GM21786 (cell line): ENCODE results near the gene SLC66A2.

Experiments
- ATAC-seq: cut with Tn5 transposase; IDR thresholded peaks from one replicate; pipeline ENCODE4 v1.9.1; 2021; ENCODE audit not compliant: unreplicated experiment

The SLC66A2 gene

DNA sequence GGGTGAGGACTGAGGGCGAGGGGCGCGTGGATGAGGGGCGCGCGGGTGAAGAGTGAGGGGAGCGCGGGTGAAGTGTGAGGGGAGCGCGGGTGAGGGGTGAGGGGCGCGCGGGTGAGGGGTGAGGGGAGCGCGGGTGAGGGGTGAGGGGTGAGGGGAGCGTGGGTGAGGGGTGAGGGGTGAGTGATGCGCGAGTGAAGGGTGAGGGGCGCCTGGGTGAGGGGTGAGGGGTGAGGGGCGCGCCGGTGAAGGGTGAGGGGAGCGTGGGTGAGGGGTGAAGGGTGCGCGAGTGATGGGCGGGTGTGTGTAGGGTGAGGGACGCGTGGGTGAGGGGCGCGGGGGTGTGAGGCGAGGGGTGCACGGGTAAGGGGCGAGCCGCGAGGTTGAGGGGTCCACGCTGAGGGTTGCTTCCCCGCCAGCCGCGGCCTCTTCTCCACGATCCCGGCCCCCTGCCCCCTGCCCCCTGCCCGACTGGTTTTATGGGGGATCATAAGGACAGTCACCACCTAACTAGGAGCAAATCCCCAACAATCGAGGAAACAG is 1.1 kb upstream of the SLC66A2 start:
- no peak for ATAC-seq

DNA sequence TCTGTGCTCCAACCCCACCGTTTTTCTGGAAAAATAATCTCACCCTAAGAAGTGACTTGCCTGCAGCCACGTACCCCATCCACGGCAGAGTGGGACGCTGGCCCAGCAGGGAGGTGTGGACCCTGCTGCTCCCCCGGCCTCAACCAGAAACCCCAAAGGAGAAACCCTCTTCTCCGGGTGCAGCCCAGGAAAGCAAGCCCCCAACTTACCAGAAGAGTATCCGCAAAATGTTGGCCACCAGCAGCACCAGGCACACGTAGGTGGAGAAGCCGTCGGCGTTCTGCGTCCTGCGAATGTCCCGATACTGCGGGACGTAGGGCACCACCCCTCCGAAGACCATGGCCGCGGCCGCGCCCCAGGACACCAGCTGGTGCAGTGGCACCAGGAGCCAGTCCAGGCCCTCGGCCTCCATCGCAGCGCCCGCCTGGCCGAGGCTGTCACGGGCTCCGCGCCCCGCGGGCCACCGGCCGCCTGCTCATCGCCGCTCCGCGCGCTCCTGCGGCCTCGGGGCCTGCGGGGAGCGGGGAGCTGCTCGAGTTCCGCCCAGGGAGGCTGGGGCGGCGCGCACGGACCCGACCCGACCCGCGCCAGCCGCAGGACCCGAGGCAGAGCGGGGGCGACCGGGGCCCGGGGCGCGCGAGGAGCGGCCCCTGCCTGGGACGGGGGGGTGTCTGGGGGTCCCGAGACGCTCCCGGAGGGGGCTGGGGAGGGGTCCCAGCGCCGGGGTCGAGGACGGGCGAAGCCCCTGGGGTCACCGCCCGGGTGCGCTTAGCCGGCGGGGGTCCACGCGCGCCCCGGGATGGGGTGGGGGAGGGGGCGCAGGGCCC is 725 bp downstream of the SLC66A2 start:
- no peak for ATAC-seq

- no peak for ATAC-seq
Measured at GRCh38 chr18:79949697-79950487, 1.6 kb downstream of the SLC66A2 start.

DNA sequence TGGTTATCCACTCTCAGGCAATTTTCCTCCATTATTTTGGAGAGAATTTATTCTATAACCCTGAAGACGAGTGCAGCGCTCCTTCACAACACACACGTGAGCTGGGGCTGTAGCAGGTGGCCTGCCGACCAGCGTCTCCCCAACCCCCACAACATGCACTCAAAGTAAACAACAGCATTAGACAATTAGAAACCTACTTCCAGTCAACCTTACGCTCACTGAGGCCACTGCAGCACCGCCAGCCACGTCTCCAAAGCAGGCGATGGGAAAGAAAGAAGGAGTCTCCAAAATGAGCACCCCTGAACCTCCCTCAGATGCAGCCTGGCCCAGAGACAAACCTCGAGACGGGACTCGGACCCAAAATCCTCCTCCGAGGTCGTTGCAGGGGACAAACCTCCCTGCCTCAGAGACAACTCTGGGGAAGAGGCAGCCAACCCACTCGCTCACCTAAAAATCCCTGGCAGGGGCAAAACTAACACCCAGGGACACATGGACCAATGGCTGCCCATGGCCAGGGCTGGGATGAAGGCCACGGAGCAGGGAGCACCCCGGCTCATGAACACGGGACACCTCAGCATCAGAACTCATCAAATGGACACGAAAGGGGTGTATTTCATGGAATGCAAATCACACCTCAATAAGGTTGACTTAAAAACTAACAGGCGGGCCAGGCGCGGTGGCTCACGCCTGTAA is 2.6 kb downstream of the SLC66A2 start:
- ATAC-seq: no peak

DNA sequence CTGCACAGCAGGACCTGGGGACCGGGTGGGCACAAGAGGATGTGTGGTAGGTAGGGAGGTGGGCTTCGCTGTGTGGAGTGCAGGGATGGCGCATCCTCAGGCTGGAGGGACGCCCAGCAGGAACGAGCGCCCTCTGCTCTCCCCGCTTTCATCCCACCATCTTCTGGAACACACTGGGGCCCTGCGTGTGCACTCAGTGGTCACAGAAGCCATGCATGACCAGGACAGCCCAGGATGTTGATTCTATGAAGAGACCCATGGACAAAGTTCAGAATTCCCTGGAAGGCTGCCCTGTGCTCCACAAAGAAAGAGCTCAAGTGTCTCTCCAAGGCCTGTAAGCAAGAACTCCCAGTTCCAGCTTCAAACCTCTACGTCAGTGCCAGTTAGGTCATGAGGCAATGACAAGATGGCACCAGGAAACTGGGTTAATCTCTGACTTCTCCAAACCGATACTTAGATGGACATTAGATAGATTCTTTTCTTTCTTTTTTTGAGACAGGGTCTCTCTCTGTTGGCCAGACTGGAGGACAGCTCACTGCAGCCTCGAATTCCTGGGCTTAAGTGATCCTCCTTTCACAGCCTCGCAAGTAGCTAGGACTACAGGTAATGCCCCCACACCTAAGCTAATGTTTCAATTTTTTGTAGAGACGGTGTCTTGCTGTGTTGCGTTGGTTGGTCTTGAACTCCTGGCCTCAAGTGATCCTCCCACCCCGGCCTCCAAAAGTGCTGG is 3.4 kb downstream of the SLC66A2 start:
- ATAC-seq: no peak

- ATAC-seq: no peak
Measured at GRCh38 chr18:79947054-79947755, 4.2 kb downstream of the SLC66A2 start.

DNA sequence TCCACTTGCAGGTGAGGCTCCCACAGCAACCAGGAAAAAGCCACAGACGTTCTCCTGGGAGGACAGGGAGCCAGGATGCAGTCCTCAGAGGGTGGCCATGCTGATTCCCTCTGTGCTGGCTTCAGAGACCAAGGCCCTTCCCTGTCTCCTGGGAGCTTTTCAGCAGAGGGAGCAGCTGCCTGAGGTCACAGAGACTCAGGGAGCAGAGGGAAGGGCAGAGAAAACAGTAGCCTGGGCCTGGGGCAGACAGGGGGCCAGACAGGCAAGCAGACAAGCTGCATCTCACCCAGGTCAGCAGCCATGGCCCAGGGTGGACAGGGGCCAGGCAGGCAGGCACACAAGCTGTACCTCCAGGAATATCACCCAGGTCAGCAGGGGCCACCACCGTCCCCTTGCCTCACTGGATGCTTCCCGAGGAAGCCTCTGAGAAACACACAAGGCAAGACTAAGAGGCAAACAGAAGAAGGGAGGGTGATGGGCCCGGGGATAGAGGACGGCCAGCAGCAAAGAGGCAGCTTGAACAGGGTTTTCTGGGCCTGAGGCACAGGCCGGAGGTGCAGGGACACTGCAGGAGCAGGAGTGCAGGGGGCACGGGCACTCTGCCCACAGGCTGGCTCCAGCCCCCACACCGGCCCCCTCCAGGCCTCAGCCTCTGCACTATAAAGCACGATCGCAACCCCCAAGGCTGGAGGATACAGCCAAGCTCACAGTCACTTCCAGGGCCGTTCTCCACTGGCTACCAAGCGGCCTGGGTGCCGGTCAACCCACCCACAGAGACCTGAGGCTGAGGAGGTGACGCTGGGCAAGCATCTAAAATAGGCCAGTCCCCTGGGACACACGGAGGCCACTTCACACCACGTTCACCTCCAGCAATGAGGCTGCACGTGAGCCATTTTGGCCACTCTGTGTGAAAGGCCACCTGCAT is 6.1 kb downstream of the SLC66A2 start:
- ATAC-seq: no peak

DNA sequence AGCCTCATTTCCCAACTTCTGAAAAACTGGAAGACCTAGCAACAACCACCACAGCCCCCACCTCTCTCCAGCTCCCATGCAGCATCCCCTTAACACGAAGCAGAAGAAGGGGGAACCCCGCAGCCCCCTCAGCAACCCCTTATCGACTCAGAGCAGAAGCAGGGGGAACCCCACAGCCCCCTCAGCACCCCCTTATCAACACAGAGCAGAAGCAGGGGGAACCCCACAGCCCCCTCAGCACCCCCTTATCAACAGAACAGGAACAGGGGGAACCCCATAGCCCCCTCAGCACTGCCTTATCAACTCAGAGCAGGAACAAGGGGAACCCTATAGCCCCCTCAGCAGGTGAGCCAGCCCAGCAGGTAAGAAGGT is 6.7 kb downstream of the SLC66A2 start:
- ATAC-seq: no peak

- peak; percentile 60 for ATAC-seq
Measured at GRCh38 chr18:79944126-79944731, 7.2 kb downstream of the SLC66A2 start.

- no peak for ATAC-seq
Measured at GRCh38 chr18:79943608-79944125, 7.8 kb downstream of the SLC66A2 start.

DNA sequence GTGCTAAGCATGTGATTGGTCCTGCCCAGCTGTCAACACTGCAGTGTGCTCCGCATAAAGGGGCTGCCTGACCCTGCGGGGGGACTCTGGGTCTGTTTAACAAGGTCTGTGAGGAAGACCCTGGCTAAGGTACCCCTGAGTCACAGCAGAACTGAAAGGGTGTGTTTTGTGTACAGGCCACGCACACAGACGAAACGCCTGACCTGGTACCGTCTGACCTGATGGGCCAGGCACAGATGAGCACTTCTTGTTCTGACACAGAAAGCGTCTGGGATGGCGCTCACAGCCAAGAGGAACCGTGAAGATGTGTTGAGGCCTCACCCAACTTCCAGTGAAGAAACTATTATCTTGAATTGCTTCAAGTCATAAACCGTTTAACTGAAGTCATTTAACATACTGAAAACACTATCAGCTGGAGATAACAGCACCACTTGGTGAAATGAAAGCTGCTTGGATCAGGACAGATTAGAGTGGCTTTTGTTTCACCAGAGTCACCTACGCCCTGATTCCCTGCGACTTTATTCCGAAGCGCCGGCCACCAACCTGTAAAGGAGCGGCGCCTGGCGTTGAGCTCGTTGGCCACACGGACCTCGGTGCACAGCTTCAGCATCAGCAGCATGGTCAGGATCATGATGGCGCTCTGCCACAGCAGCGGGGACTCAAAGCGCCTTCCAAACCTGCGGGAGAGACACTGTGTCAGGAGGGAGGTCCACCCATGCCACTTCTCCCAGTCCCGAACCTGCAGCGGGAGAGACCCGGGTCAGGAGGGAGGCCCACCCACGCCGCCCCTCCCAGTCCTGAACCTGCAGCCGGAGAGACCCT is 8.5 kb downstream of the SLC66A2 start:
- ATAC-seq: no peak

DNA sequence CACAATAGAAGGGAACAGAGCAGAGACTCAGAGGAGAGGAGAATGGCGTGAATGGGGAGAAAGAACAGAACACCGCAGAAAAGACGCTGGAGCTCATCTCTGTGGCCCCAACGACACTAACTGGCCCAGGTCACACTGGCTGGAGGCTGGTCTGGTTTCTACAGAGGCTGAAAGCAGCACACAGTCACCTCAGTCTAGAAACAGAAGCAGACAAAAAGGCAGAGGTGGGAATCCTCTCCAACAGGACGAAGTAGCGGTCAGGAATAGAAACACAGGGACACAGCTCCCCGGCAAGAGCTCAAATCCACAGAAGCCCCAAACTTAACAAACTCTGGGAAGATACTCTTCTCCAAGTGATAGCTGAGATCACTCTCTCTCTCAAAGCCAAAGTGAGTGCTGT is 9.2 kb downstream of the SLC66A2 start:
- ATAC-seq: no peak

DNA sequence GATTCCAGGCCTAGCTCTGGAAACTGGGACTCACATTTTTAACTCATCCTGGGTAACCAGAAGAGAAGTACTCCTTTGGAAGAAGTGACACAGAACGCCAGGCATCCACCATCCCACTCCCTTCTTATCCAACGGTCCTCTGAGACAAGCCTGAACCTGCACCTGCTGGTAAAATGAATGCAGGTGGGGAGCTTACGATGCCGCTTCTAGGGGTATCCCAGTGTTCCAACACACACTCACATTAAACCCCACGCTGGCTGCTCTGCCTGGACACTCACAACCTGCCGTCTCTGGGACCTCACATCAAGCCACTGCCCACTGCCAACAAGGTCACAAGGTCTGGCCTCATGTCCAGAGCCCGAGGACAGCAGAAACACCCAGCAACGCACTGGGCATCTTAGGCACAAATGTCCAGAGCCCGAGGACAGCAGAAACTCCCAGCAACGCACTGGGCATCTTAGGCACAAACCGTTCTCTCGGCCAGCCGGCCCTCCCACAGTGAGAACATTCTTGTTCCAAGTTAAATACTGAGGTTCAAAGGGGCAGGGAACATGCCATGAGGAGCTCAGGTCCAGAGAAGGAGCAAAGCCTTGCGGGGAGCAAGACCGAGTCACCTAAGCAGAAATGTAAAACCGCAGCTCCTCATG is 9.9 kb downstream of the SLC66A2 start:
- no peak for ATAC-seq

- no peak for ATAC-seq
Measured at GRCh38 chr18:79940814-79941472, 10.5 kb downstream of the SLC66A2 start.

- ATAC-seq: no peak
Measured at GRCh38 chr18:79940126-79940813, 11.2 kb downstream of the SLC66A2 start.

GRCh38 chr18:79939096-79939495 is 12.4 kb downstream of the SLC66A2 start:
- no peak for ATAC-seq
